HepG2 (cell line): Measurements from ENCODE around the gene B4GALT3. TPM values are rescaled to one million over a fixed set of nuclear protein-coding genes. Genes with fewer than 3 reads are reported as not detected.

Source experiments
- ATAC-seq: fragments of 200-7000 bp; cut with Tn5 transposase; 3 replicates; pipeline ENCODE4 v1.9.1; 2020; ENCODE audit warnings: mild to moderate bottlenecking, moderate library complexity
- BruUV-seq: library from RNA; stranded (reverse); fragments of 400-500 nt; replicated peaks from 2 replicates; lab custom pipeline; 2021; lab: Mats Ljungman, UMichigan
- CTCF ChIA-PET: fragments of 300-600 bp; formaldehyde crosslinking; extraction: SDS; loops from one replicate; lab custom pipeline; 2021; ENCODE audit warnings: low total read pairs, inconsistent platforms, low intra/inter-chr PET ratio; lab: Yijun Ruan, JAX
- POLR2A ChIA-PET: fragments of 350-600 bp; sonication (Branson Sonifier 250); formaldehyde crosslinking; loops from one replicate; lab custom pipeline; 2020; ENCODE audit warnings: antibody characterized with exemption, inconsistent platforms; lab: Yijun Ruan, JAX
- DNase-seq: peaks from one replicate; pipeline ENCODE4 v3.0.0-alpha.2; 2015; ENCODE audit warnings: low spot score
- FAIRE-seq: peaks from 3 replicates; lab custom pipeline; 2011; peaks lifted over from hg19 to GRCh38; lab: Jason Lieb, UNC
- H2AFZ ChIP-seq: one replicate; pipeline ENCODE4 v1.6.1; 2011; ENCODE audit warnings: low read length, inconsistent platforms
- H3K27ac ChIP-seq: fragments of 300-600 bp; 3 replicates; pipeline ENCODE4 v1.8.0; 2011; ENCODE audit warnings: mixed run types, mild to moderate bottlenecking, mixed read lengths, low read length, inconsistent platforms; ENCODE audit not compliant: insufficient read depth; ENCODE audit errors: extremely low read length
- H3K27me3 ChIP-seq, 2 experiments: fragments of 200-600 bp in 1 of 2; 2 replicates in 1 of 2; 3 replicates in 1 of 2; pipeline versions ENCODE4 v1.6.0 to v1.8.0; 2011; ENCODE audit warnings: low read length in 2 of 2, mild to moderate bottlenecking in 2 of 2, moderate library complexity in 2 of 2, inconsistent platforms in 1 of 2; ENCODE audit not compliant: insufficient read depth in 2 of 2, control insufficient read depth in 1 of 2
- H3K36me3 ChIP-seq, 2 experiments: fragments of 200-600 bp in 1 of 2; replicated peaks in 1 of 2; 2 replicates in 1 of 2; 3 replicates in 1 of 2; pipeline versions ENCODE4 v1.5.1 to v1.8.0; 2011; ENCODE audit warnings: low read length in 2 of 2, inconsistent platforms in 1 of 2; ENCODE audit not compliant: insufficient read depth in 2 of 2, control insufficient read depth in 1 of 2
- H3K4me1 ChIP-seq: 2 replicates; pipeline ENCODE4 v1.5.1; 2012; ENCODE audit warnings: low read length, inconsistent platforms; ENCODE audit not compliant: insufficient read depth
- H3K4me2 ChIP-seq: 2 replicates; pipeline ENCODE4 v1.6.0; 2011; ENCODE audit warnings: low read depth, low read length, inconsistent platforms
- H3K4me3 ChIP-seq, 3 experiments: fragments of 200-600 bp in 1 of 3; sonication (generic), shearing (Covaris generic) in 1 of 3; replicated peaks in 1 of 3; 2 replicates each; pipeline ENCODE4 v1.5.1; 2011 to 2016; ENCODE audit warnings: low read length in 3 of 3, inconsistent platforms in 2 of 3, low read depth in 2 of 3, mild to moderate bottlenecking in 2 of 3, control low read depth in 1 of 3, mixed read lengths in 1 of 3; ENCODE audit not compliant: insufficient read depth in 1 of 3
- H3K79me2 ChIP-seq: one replicate; pipeline ENCODE4 v1.6.1; 2011; ENCODE audit warnings: low read length, inconsistent platforms; ENCODE audit not compliant: insufficient read depth
- H3K9ac ChIP-seq: 2 replicates; pipeline ENCODE4 v1.6.0; 2011; ENCODE audit warnings: mild to moderate bottlenecking, low read depth, low read length, inconsistent platforms; ENCODE audit not compliant: insufficient read depth
- H3K9me3 ChIP-seq: 2 replicates; pipeline ENCODE4 v1.5.1; 2012; ENCODE audit warnings: mild to moderate bottlenecking, low read length
- H4K20me1 ChIP-seq: 2 replicates; pipeline ENCODE4 v1.6.0; 2011; ENCODE audit warnings: inconsistent platforms, mild to moderate bottlenecking, low read length, moderate library complexity; ENCODE audit not compliant: insufficient read depth
- CSRNP1 ChIP-seq: sonication (generic); formaldehyde crosslinking; IDR thresholded peaks from 2 replicates; pipeline ENCODE4 v1.8.1; 2023; ENCODE audit warnings: mild to moderate bottlenecking, missing genetic modification reagents
- GZF1 ChIP-seq: sonication (generic); formaldehyde crosslinking; IDR thresholded peaks from 2 replicates; pipeline ENCODE4 v1.5.1; 2020; ENCODE audit warnings: mild to moderate bottlenecking, missing genetic modification reagents
- KDM3A ChIP-seq: IDR thresholded peaks from 2 replicates; pipeline ENCODE4 v1.6.1; 2018; ENCODE audit warnings: low read depth, missing compliant biosample characterization
- NCOR1 ChIP-seq: fragments of 200-600 bp; sonication (generic); IDR thresholded peaks from 2 replicates; pipeline ENCODE4 v1.7.0; 2017; ENCODE audit warnings: antibody characterized with exemption, low read length, borderline replicate concordance
- PRDM4 ChIP-seq: sonication (generic); formaldehyde crosslinking; IDR thresholded peaks from 2 replicates; pipeline ENCODE4 v1.9.0; 2021; ENCODE audit warnings: missing genetic modification reagents, borderline replicate concordance
- SPEN ChIP-seq: sonication (generic); formaldehyde crosslinking; IDR thresholded peaks from 2 replicates; pipeline ENCODE4 v1.5.1; 2020; ENCODE audit warnings: low read depth, mild to moderate bottlenecking, missing genetic modification reagents
- STAT5B ChIP-seq: sonication (generic); formaldehyde crosslinking; IDR thresholded peaks from 2 replicates; pipeline ENCODE4 v1.4.0; 2020; ENCODE audit warnings: missing genetic modification reagents
- TEAD3 ChIP-seq: optimal IDR thresholded peaks from 2 replicates; pipeline ENCODE3; 2016; ENCODE audit warnings: borderline replicate concordance
- THAP7 ChIP-seq: sonication (generic); formaldehyde crosslinking; IDR thresholded peaks from 2 replicates; pipeline ENCODE4 v1.8.1; 2023; ENCODE audit warnings: mild to moderate bottlenecking, missing genetic modification reagents
- ZNF556 ChIP-seq: sonication (generic); formaldehyde crosslinking; IDR thresholded peaks from 2 replicates; pipeline ENCODE4 v1.4.0; 2020; ENCODE audit warnings: mild to moderate bottlenecking, missing genetic modification reagents, borderline replicate concordance
- ZNF660 ChIP-seq: sonication (generic); formaldehyde crosslinking; IDR thresholded peaks from 2 replicates; pipeline ENCODE4 v1.5.1; 2020; ENCODE audit warnings: mild to moderate bottlenecking, low read depth, missing genetic modification reagents, borderline replicate concordance
- ZNF710 ChIP-seq: sonication (generic); formaldehyde crosslinking; IDR thresholded peaks from 2 replicates; pipeline ENCODE4 v1.5.0; 2020; ENCODE audit warnings: mild to moderate bottlenecking, missing genetic modification reagents, borderline replicate concordance
- WGBS: methylation state at CpG from one replicate; pipeline ENCODE4 v1.1.6; 2017; ENCODE audit warnings: low lambda C conversion rate; 5-methylcytosine and 5-hydroxymethylcytosine counted together
- in situ Hi-C: cut with HindIII; loops from 2 replicates; pipeline ENCODE4 v1.10.0; 2017; ENCODE audit warnings: low pct_unique_long_range_greater_than_20kb; ENCODE audit not compliant: extremely low pct_ligation_motif_present
- intact Hi-C: fragments of 100-400 bp; cut with micrococcal nuclease; formaldehyde crosslinking; loops from one replicate; pipeline ENCODE4 v1.10.0; 2022; ENCODE audit not compliant: unreplicated experiment
- polyA plus RNA-seq, 8 experiments: library from polyadenylated mRNA; depleted of rRNA in 3 of 8; stranded (reverse) in 7 of 8; unstranded in 1 of 8; fragments of >200 nt; fragmentation: Illumina TruSeq in 4 of 8; extraction: Trizol in 4 of 8; gene quantifications; 2 replicates each; pipeline versions ENCODE4 v1.2.1 to v1.2.3, GENCODE V29; 2011 to 2016; ENCODE audit warnings: low read depth in 4 of 8, missing spikeins in 1 of 8, mixed read lengths in 1 of 8; ENCODE audit not compliant: insufficient read depth in 1 of 8
- total RNA-seq, 5 experiments: library from RNA; depleted of rRNA; stranded (reverse); fragments of >200 nt; fragmentation: Illumina TruSeq; extraction: Trizol; gene quantifications; 2 replicates each; pipeline ENCODE4 v1.2.3, GENCODE V29; 2016; ENCODE audit warnings: low read depth in 1 of 5
- TF ChIP-seq, protein P1 (sequence below): sonication (generic); formaldehyde crosslinking; IDR thresholded peaks from 2 replicates; pipeline ENCODE4 v1.5.1; 2020; ENCODE audit warnings: mild to moderate bottlenecking, missing genetic modification reagents, borderline replicate concordance

The B4GALT3 gene
- total and polyA plus RNA-seq, 2 of the 13 experiments (the other 11 are each of a cell fraction or from before 2014, with no cell fraction given): 35.6 to 40.4 TPM

DNA sequence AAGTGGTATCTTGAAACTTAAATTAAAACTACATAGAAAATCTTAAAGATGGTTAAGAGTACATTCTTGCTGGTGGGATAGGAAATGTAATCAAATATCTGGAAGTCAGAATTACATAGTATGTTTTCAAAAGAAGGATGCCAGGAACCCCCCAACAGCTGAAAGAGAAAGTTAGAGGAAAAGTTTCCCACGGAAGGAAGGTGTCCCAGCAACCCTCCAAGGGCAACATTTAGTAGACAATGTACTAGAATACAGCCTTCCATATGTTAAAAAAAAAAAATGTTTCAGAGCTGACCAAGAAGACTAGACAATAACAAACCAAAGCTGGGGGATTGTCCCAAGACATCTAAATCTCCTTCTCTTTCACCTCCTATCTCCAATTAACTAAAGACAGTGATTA, 47.0 kb downstream of the B4GALT3 start (continued):
- TF ChIP-seq TEAD3: no peak
- TF ChIP-seq CSRNP1 (CRISPR knock-in tag): no peak
- no peak for TF ChIP-seq THAP7 (CRISPR knock-in tag)
- no peak for TF ChIP-seq PRDM4 (CRISPR knock-in tag)
- TF ChIP-seq NCOR1: no peak

DNA sequence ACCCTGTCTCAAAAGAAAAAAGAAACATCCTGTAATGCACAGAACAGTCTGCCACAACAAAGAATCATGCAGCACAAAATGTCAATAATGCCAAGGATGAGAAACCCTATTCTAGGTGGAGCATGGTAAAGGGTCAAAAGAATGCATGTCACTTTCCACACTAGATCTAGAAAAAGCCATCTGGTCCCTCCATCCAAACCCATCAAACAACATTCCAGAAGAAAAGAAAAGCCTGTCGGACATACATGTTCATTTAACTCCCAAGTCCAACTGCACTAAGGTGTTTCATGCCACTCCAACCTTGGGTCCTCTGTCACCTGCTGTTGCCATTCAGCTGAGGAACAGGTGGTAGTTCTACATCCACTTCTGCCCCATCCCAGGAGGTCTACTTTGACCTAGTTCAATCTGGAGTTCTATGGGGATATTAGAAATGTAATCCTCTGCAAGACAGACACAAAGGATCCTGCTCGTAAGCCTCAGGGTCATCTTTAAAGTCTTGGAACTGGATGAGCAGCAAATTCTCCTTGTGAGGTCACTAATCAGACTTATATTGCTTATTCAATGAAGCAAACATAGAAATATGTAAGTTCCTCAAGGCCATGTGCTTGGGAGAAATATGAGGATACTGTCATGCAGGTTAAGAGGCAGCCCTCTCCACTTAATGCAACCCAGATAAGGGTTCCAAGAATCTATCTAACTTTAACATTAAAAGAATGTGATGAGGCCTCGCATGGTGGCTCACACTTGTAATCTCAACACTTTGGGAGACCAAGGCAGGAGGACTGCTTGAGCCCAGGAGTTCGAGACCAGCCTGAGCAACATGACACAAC, 48.5 kb downstream of the B4GALT3 start:
- Histone ChIP-seq H3K4me1 (peaks cover 21% of the 10 kb centered on the region), H3K27me3 (no peaks in the 10 kb centered on the region; a peak in 1 of 5 replicates), H3K79me2 (peaks cover 35% of the 10 kb centered on the region), H3K4me3 (no peak overlapping the region), H3K27ac (no peak overlapping the region), H3K9me3 (no peaks in the 10 kb centered on the region), H3K4me2 (no peak overlapping the region), H4K20me1 (no peaks in the 10 kb centered on the region), H3K9ac (no peak overlapping the region), H2AFZ (no peak overlapping the region), H3K36me3 (peaks cover 10 to 39% of the 10 kb centered on the region in 2 experiments; a peak in 4 of 5 replicates)
- FAIRE-seq: no peak
- 95% methylated on average over 4 of the region's 4 CpGs for WGBS
- no peak for ATAC-seq
- DNase-seq: no peak
- in situ Hi-C loops: no loop called here
- intact Hi-C loops: no loop called here
- BruUV-seq: no TSS peak
- POLR2A ChIA-PET: interaction anchor here (1.1 kb wide), 1 partner anchor 11 kb away, joined by 4 read pairs; the partner anchor contains the start of genes NIT1 and PFDN2
- CTCF ChIA-PET: no interaction called here
- TF ChIP-seq ZNF556 (CRISPR knock-in tag): no peak
- TF ChIP-seq ZNF660 (CRISPR knock-in tag): no peak
- TF ChIP-seq GZF1 (CRISPR knock-in tag): no peak
- no peak for TF ChIP-seq KDM3A
- TF ChIP-seq ZNF710 (CRISPR knock-in tag): no peak
- no peak for TF ChIP-seq STAT5B
- TF ChIP-seq SPEN (CRISPR knock-in tag): no peak
- TF ChIP-seq, protein P1, sequence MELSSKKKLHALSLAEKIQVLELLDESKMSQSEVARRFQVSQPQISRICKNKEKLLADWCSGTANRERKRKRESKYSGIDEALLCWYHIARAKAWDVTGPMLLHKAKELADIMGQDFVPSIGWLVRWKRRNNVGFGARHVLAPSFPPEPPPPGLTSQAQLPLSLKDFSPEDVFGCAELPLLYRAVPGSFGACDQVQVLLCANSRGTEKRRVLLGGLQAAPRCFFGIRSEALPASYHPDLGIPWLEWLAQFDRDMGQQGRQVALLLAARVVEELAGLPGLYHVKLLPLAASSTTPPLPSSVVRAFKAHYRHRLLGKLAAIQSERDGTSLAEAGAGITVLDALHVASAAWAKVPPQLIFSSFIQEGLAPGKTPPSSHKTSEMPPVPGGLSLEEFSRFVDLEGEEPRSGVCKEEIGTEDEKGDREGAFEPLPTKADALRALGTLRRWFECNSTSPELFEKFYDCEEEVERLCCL (CRISPR knock-in tag): no peak
